Liver (tissue), 9 donors: ENCODE data around the gene MAP7D1. TPM values are rescaled to one million over a fixed set of nuclear protein-coding genes. Genes with fewer than 3 reads are reported as not detected.

Source experiments
- DNase-seq: peaks from one replicate; pipeline ENCODE4 v3.0.0-alpha.2; 2017; ENCODE audit warnings: low spot score
- H3K27ac ChIP-seq, 2 donors: one replicate each; pipeline ENCODE4 v1.7.0; 2013; ENCODE audit warnings: inconsistent platforms in 2 of 2, low read length in 2 of 2, control low read depth in 1 of 2, low read depth in 1 of 2, mild to moderate bottlenecking in 1 of 2
- H3K27me3 ChIP-seq, 4 donors: one replicate each; pipeline versions ENCODE4 v1.6.1 to v1.7.0; 2013; ENCODE audit warnings: low read length in 3 of 4, inconsistent platforms in 1 of 4, mild to moderate bottlenecking in 1 of 4, moderate library complexity in 1 of 4; ENCODE audit not compliant: control insufficient read depth in 4 of 4, insufficient read depth in 4 of 4
- H3K36me3 ChIP-seq, 4 donors: one replicate each; pipeline versions ENCODE4 v1.6.1 to v1.7.0; 2013; ENCODE audit warnings: low read length in 3 of 4, mild to moderate bottlenecking in 3 of 4, low read depth in 1 of 4, moderate library complexity in 1 of 4; ENCODE audit not compliant: control insufficient read depth in 4 of 4, insufficient read depth in 3 of 4
- H3K4me1 ChIP-seq, 4 donors: one replicate each; pipeline versions ENCODE4 v1.6.1 to v1.7.0; 2013; ENCODE audit warnings: low read length in 3 of 4, mild to moderate bottlenecking in 3 of 4, moderate library complexity in 1 of 4; ENCODE audit not compliant: control insufficient read depth in 4 of 4, insufficient read depth in 4 of 4
- H3K4me3 ChIP-seq, 3 donors: one replicate each; pipeline versions ENCODE4 v1.6.1 to v1.7.0; 2013; ENCODE audit warnings: low read length in 3 of 3, control low read depth in 1 of 3, low read depth in 1 of 3, mild to moderate bottlenecking in 1 of 3
- H3K9ac ChIP-seq, 2 donors: one replicate each; pipeline ENCODE4 v1.7.0; 2013; ENCODE audit warnings: low read length in 2 of 2, mild to moderate bottlenecking in 2 of 2, moderate library complexity in 2 of 2, control low read depth in 1 of 2, low read depth in 1 of 2
- H3K9me3 ChIP-seq, 4 donors: one replicate each; pipeline versions ENCODE4 v1.6.1 to v1.7.0; 2013; ENCODE audit warnings: low read length in 3 of 4; ENCODE audit not compliant: control insufficient read depth in 4 of 4
- ATF3 ChIP-seq: IDR thresholded peaks from 2 replicates; pipeline ENCODE4 v1.6.1; 2016; ENCODE audit warnings: antibody characterized with exemption
- CTCF ChIP-seq: fragments of 150-350 bp; IDR thresholded peaks from 2 replicates; pipeline ENCODE4 v1.5.1; 2017; ENCODE audit warnings: improper control_type of control experiment, low read depth, low read length; ENCODE audit not compliant: missing input control
- FOXA1 ChIP-seq: IDR thresholded peaks from 2 replicates; pipeline ENCODE4 v1.6.1; 2016; ENCODE audit warnings: antibody characterized with exemption
- FOXA2 ChIP-seq: IDR thresholded peaks from 2 replicates; pipeline ENCODE4 v1.6.1; 2016; ENCODE audit warnings: antibody characterized with exemption
- GABPA ChIP-seq, 2 donors: IDR thresholded peaks in 1 of 2; conservative IDR thresholded peaks in 1 of 2; 2 replicates each; pipeline ENCODE4 v1.6.1; 2016; ENCODE audit warnings: antibody characterized with exemption in 2 of 2, mild to moderate bottlenecking in 1 of 2, moderate library complexity in 1 of 2
- HNF4A ChIP-seq, 2 donors: conservative IDR thresholded peaks; 2 replicates each; pipeline ENCODE4 v1.6.1; 2016; ENCODE audit warnings: antibody characterized with exemption in 2 of 2, mild to moderate bottlenecking in 2 of 2
- HNF4G ChIP-seq: IDR thresholded peaks from 2 replicates; pipeline ENCODE4 v1.6.1; 2016; ENCODE audit warnings: antibody characterized with exemption
- MAX ChIP-seq: IDR thresholded peaks from 2 replicates; pipeline ENCODE4 v1.6.1; 2016; ENCODE audit warnings: antibody characterized with exemption
- NR2F2 ChIP-seq: IDR thresholded peaks from 2 replicates; pipeline ENCODE4 v1.6.1; 2016; ENCODE audit warnings: antibody characterized with exemption
- RAD21 ChIP-seq, 2 donors: IDR thresholded peaks; 2 replicates each; pipeline ENCODE4 v1.6.1; 2016; ENCODE audit warnings: antibody characterized with exemption in 2 of 2, mild to moderate bottlenecking in 2 of 2
- REST ChIP-seq: IDR thresholded peaks from 2 replicates; pipeline ENCODE4 v1.6.1; 2016; ENCODE audit warnings: antibody characterized with exemption, mild to moderate bottlenecking
- SP1 ChIP-seq: IDR thresholded peaks from 2 replicates; pipeline ENCODE4 v1.6.1; 2018; ENCODE audit warnings: antibody characterized with exemption, mild to moderate bottlenecking
- TAF1 ChIP-seq: conservative IDR thresholded peaks from 2 replicates; pipeline ENCODE4 v1.6.1; 2016; ENCODE audit warnings: antibody characterized with exemption, mild to moderate bottlenecking
- ZBTB33 ChIP-seq: IDR thresholded peaks from 2 replicates; pipeline ENCODE4 v1.6.1; 2016; ENCODE audit warnings: antibody characterized with exemption
- WGBS: extraction: QIAGEN DNeasy Blood & Tissue Kit; methylation state at CpG from one replicate; pipeline ENCODE4 v1.1.7; 2013; 5-methylcytosine and 5-hydroxymethylcytosine counted together
- polyA plus RNA-seq, 2 donors: library from polyadenylated mRNA; stranded (reverse) in 1 of 2; unstranded in 1 of 2; fragments of 200-250 nt in 1 of 2; fragments of >200 nt in 1 of 2; fragmentation: Nextera tagmentation in 1 of 2; extraction: Ambion mirVana in 1 of 2; gene quantifications; one replicate each; pipeline versions ENCODE4 v1.2.1 to v1.2.3, GENCODE V29; 2013 to 2015
- total RNA-seq, 2 donors: library from RNA; depleted of rRNA; stranded (reverse); fragments of >200 nt; gene quantifications; one replicate each; pipeline ENCODE4 v1.2.3, GENCODE V29; 2014
- donor health status: healthy.
- donor health status: healthy.
- donor health status: healthy.
- donor health status: healthy.
- donor health status: healthy.

Gene MAP7D1
- total and polyA plus RNA-seq, 4 donors = 5.6 to 15.1 (median 12.9) TPM

- DNase-seq = no peak
- H3K27ac ChIP-seq = no peak overlapping the region
- no peaks in the 10 kb centered on the region for H3K9me3 ChIP-seq
- TF ChIP-seq GABPA (IDR thresholded peaks at IDR 0.05 in 1 of 2, conservative IDR thresholded peaks at IDR 0.05 in 1 of 2) (no peak), TAF1 (no peak), RAD21 (IDR thresholded peaks at IDR 0.05) (no peak), ATF3 (no peak)
- H3K36me3 ChIP-seq = peaks cover 4 to 33% (median 25%) of the 10 kb centered on the region in 4 donors
- no peak overlapping the region for H3K9ac ChIP-seq
- H3K4me1 ChIP-seq = no peaks in the 10 kb centered on the region
- H3K27me3 ChIP-seq = no peaks in the 10 kb centered on the region
- H3K4me3 ChIP-seq = no peak overlapping the region
Measured at GRCh38 chr1:36135796-36136195, 20.2 kb upstream of the MAP7D1 start.

GRCh38 chr1:36136535-36136934, 19.4 kb upstream of the MAP7D1 start:
- H3K36me3 ChIP-seq = peaks cover 4 to 33% (median 25%) of the 10 kb centered on the region in 4 donors
- no peak for TF ChIP-seq RAD21 (IDR thresholded peaks at IDR 0.05)
- no peak for TF ChIP-seq ZBTB33
- no peak for TF ChIP-seq HNF4A (conservative IDR thresholded peaks at IDR 0.05)
- TF ChIP-seq GABPA (IDR thresholded peaks at IDR 0.05 in 1 of 2, conservative IDR thresholded peaks at IDR 0.05 in 1 of 2) = no peak
- no peak for TF ChIP-seq SP1
- TF ChIP-seq REST = no peak
- no peak for TF ChIP-seq NR2F2
- no peak for TF ChIP-seq FOXA1
- no peak for TF ChIP-seq HNF4G
- H3K9me3 ChIP-seq = no peaks in the 10 kb centered on the region
- no peak overlapping the region for H3K9ac ChIP-seq
- no peak overlapping the region for H3K27ac ChIP-seq
- 74% methylated on average over 1 of the region's 1 CpG for WGBS
- H3K4me3 ChIP-seq = no peak overlapping the region
- H3K27me3 ChIP-seq = no peaks in the 10 kb centered on the region
- DNase-seq = no peak
- H3K4me1 ChIP-seq = no peaks in the 10 kb centered on the region

- H3K27ac ChIP-seq = no peak overlapping the region
- H3K36me3 ChIP-seq = peaks cover 4 to 33% (median 25%) of the 10 kb centered on the region in 4 donors
- WGBS = 74% methylated on average over 5 of the region's 5 CpGs
- no peak overlapping the region for H3K4me3 ChIP-seq
- H3K4me1 ChIP-seq = no peaks in the 10 kb centered on the region
- no peak overlapping the region for H3K9ac ChIP-seq
- no peaks in the 10 kb centered on the region for H3K9me3 ChIP-seq
- no peak for DNase-seq
- H3K27me3 ChIP-seq = no peaks in the 10 kb centered on the region
- TF ChIP-seq REST = no peak
- TF ChIP-seq CTCF = no peak
- TF ChIP-seq ZBTB33 = no peak
- no peak for TF ChIP-seq RAD21 (IDR thresholded peaks at IDR 0.05)
- no peak for TF ChIP-seq TAF1
- TF ChIP-seq MAX = no peak
- no peak for TF ChIP-seq FOXA2
Measured at GRCh38 chr1:36137226-36137625, 18.7 kb upstream of the MAP7D1 start.
